OCI-LY1 (cell line): ENCODE measurements around the gene SIRPB2.

Experiments used
- CTCF ChIP-seq: fragments of 200-600 bp; sonication (generic), shearing (Covaris generic); IDR thresholded peaks from 2 replicates; pipeline ENCODE4 v1.5.1; 2017; ENCODE audit warnings: mild to moderate bottlenecking, antibody characterized with exemption, low read length, moderate library complexity, mixed read lengths
- EZH2 ChIP-seq: fragments of 200-600 bp; sonication (generic), shearing (Covaris generic); IDR thresholded peaks from 2 replicates; pipeline ENCODE4 v1.8.0; 2017; ENCODE audit warnings: borderline replicate concordance, mixed run types, mild to moderate bottlenecking, antibody characterized with exemption, low read length, moderate library complexity, mixed read lengths

GRCh38 chr20:1509237-1509636 lies 18.0 kb upstream of the SIRPB2 start:
- TF ChIP-seq CTCF (peak; percentile 39; the same call in 1 of the 2 replicates), EZH2 (no peak)
